Endothelial cell of umbilical vein (primary cell): ENCODE measurements around the gene KYAT1. TPM values are rescaled to one million over a fixed set of nuclear protein-coding genes. Genes with fewer than 3 reads are reported as not detected.
A peak's percentile ranks its signal among the peaks of the same experiment; 100 is the strongest.

Experiments used
- BruUV-seq: library from RNA; stranded (reverse); fragments of 400-500 nt; replicated peaks from 2 replicates; lab custom pipeline; 2021; lab: Mats Ljungman, UMichigan
- CTCF ChIA-PET: fragments of 300-600, 350-600 bp; sonication (Branson Sonifier 250); formaldehyde crosslinking; loops from one replicate; lab custom pipeline; 2021; ENCODE audit warnings: antibody characterized with exemption, inconsistent platforms; lab: Charles Lee
- POLR2A ChIA-PET: fragments of 300-600, 350-600 bp; sonication (Branson Sonifier 250); formaldehyde crosslinking; loops from one replicate; lab custom pipeline; 2021; ENCODE audit warnings: antibody characterized with exemption, inconsistent platforms; lab: Charles Lee
- DNase-seq: peaks from one replicate; pipeline ENCODE4 v3.0.0-alpha.2; 2011; ENCODE audit warnings: low read depth, low spot score
- FAIRE-seq: peaks from 2 replicates; lab custom pipeline; 2011; peaks lifted over from hg19 to GRCh38; lab: Jason Lieb, UNC
- H2AFZ ChIP-seq: 2 replicates; pipeline ENCODE4 v1.6.0; 2012; ENCODE audit warnings: low read depth, low read length, control low read depth, inconsistent platforms
- H3K27ac ChIP-seq: 2 replicates; pipeline ENCODE4 v1.5.1; 2011; ENCODE audit warnings: low read depth, mild to moderate bottlenecking, control low read depth, low read length, moderate library complexity; ENCODE audit not compliant: insufficient read depth
- H3K27me3 ChIP-seq, 2 experiments: 2 replicates each; pipeline versions ENCODE4 v1.6.0 to v1.6.1; 2011; ENCODE audit warnings: low read length in 2 of 2, mixed read lengths in 1 of 2; ENCODE audit not compliant: control insufficient read depth in 2 of 2, insufficient read depth in 2 of 2
- H3K36me3 ChIP-seq, 2 experiments: 2 replicates in 1 of 2; 3 replicates in 1 of 2; pipeline ENCODE4 v1.5.1; 2011; ENCODE audit warnings: low read length in 2 of 2, mild to moderate bottlenecking in 1 of 2, moderate library complexity in 1 of 2; ENCODE audit not compliant: control insufficient read depth in 2 of 2, insufficient read depth in 2 of 2; ENCODE audit errors: extremely low read depth in 1 of 2
- H3K4me1 ChIP-seq: 3 replicates; pipeline ENCODE4 v1.5.1; 2011; ENCODE audit warnings: mild to moderate bottlenecking, low read length; ENCODE audit not compliant: control insufficient read depth, insufficient read depth; ENCODE audit errors: extremely low read depth
- H3K4me2 ChIP-seq: 2 replicates; pipeline ENCODE4 v1.6.1; 2011; ENCODE audit warnings: low read length, control low read depth, mixed read lengths; ENCODE audit not compliant: insufficient read depth
- H3K4me3 ChIP-seq, 3 experiments: fragments of 200-600 bp in 1 of 3; sonication (generic), shearing (Covaris generic) in 1 of 3; replicated peaks in 1 of 3; 2 replicates each; pipeline ENCODE4 v1.5.1; 2011 to 2016; ENCODE audit warnings: control low read depth in 3 of 3, low read length in 3 of 3, mild to moderate bottlenecking in 2 of 3, inconsistent platforms in 1 of 3, low read depth in 1 of 3, moderate library complexity in 1 of 3; ENCODE audit not compliant: insufficient read depth in 1 of 3
- H3K79me2 ChIP-seq: 2 replicates; pipeline ENCODE4 v1.6.0; 2012; ENCODE audit warnings: low read length, inconsistent platforms; ENCODE audit not compliant: control insufficient read depth, insufficient read depth
- H3K9ac ChIP-seq: replicated peaks from 2 replicates; pipeline ENCODE3; 2011; ENCODE audit warnings: low read length, control low read depth; ENCODE audit not compliant: insufficient read depth; ENCODE audit errors: extremely low read depth
- H3K9me1 ChIP-seq: replicated peaks from 3 replicates; pipeline ENCODE4 v1.6.0; 2011; ENCODE audit warnings: mild to moderate bottlenecking, low read length; ENCODE audit not compliant: control insufficient read depth, insufficient read depth; ENCODE audit errors: extremely low read depth
- H3K9me3 ChIP-seq: replicated peaks from 2 replicates; pipeline ENCODE4 v1.5.1; 2012; ENCODE audit warnings: low read length, inconsistent platforms; ENCODE audit not compliant: control insufficient read depth, insufficient read depth
- H4K20me1 ChIP-seq: replicated peaks from 2 replicates; pipeline ENCODE3; 2011; ENCODE audit warnings: mild to moderate bottlenecking, low read length; ENCODE audit not compliant: control insufficient read depth, insufficient read depth; ENCODE audit errors: extremely low read depth
- EZH2 ChIP-seq: IDR thresholded peaks from 2 replicates; pipeline ENCODE4 v1.6.1; 2012; ENCODE audit warnings: borderline replicate concordance, low read depth, mild to moderate bottlenecking, moderate library complexity, low read length, inconsistent platforms; ENCODE audit not compliant: severe bottlenecking
- FOS ChIP-seq: IDR thresholded peaks from 2 replicates; pipeline ENCODE4 v1.6.1; 2011; ENCODE audit warnings: mild to moderate bottlenecking, low read length, moderate library complexity, borderline replicate concordance; ENCODE audit not compliant: insufficient read depth
- GATA2 ChIP-seq: IDR thresholded peaks from 2 replicates; pipeline ENCODE4 v1.7.0; 2011; ENCODE audit warnings: low read depth, mild to moderate bottlenecking, moderate library complexity, mixed read lengths, low read length; ENCODE audit not compliant: insufficient read length, insufficient read depth
- JUN ChIP-seq: IDR thresholded peaks from 2 replicates; pipeline ENCODE4 v1.6.1; 2011; ENCODE audit warnings: borderline replicate concordance, low read depth; ENCODE audit not compliant: insufficient read length, insufficient read depth
- MYC ChIP-seq: IDR thresholded peaks from one replicate; pipeline ENCODE4 v1.6.1; 2011; ENCODE audit warnings: mild to moderate bottlenecking, low read depth, low read length
- POLR2A ChIP-seq: IDR thresholded peaks from 2 replicates; pipeline ENCODE4 v1.6.1; 2012; ENCODE audit warnings: low read depth, mild to moderate bottlenecking, control low read depth, low read length
- POLR2AphosphoS5 ChIP-seq: IDR thresholded peaks from 2 replicates; pipeline ENCODE4 v1.6.1; 2012; ENCODE audit warnings: low read depth, mild to moderate bottlenecking, control low read depth, low read length, moderate library complexity; ENCODE audit not compliant: insufficient read depth
- dilution Hi-C: fragments of 300-500 bp; cut with MboI; formaldehyde crosslinking; loops from one replicate; pipeline ENCODE4 v1.15.0; 2019; ENCODE audit warnings: low sequenced_read_pairs; ENCODE audit not compliant: extremely low pct_ligation_motif_present
- intact Hi-C: fragments of 100-400 bp; cut with micrococcal nuclease; formaldehyde crosslinking; loops from one replicate; pipeline ENCODE4 v1.10.0; 2022
- polyA plus RNA-seq, 4 experiments: library from polyadenylated mRNA; depleted of rRNA in 3 of 4; stranded (reverse) in 3 of 4; unstranded in 1 of 4; fragments of >200 nt; gene quantifications; 2 replicates each; pipeline versions ENCODE4 v1.2.1 to v1.2.3, GENCODE V29; 2011 to 2012; ENCODE audit warnings: missing spikeins in 1 of 4
- total RNA-seq: library from RNA; stranded (reverse); gene quantifications from 2 replicates; pipeline ENCODE4 v1.2.3, GENCODE V29; 2021
- TF ChIP-seq, protein P1 (sequence below), 2 donors: IDR thresholded peaks; 1 replicate in 1 of 2; 2 replicates in 1 of 2; pipeline ENCODE4 v1.5.1; 2011; ENCODE audit warnings: low read length in 2 of 2, mild to moderate bottlenecking in 2 of 2, moderate library complexity in 2 of 2, control low read depth in 1 of 2, inconsistent platforms in 1 of 2, low read depth in 1 of 2; ENCODE audit not compliant: insufficient read depth in 1 of 2; ENCODE audit errors: extremely low read depth in 1 of 2
- TF ChIP-seq, protein P2 (sequence below): IDR thresholded peaks from 2 replicates; pipeline ENCODE4 v1.6.1; 2011; ENCODE audit not compliant: insufficient read depth, insufficient read length

Gene KYAT1
- total and polyA plus RNA-seq, 2 donors (not counting 3 experiments of a cell fraction or from before 2014, with no cell fraction given) = 7.2 to 9.6 TPM

DNA sequence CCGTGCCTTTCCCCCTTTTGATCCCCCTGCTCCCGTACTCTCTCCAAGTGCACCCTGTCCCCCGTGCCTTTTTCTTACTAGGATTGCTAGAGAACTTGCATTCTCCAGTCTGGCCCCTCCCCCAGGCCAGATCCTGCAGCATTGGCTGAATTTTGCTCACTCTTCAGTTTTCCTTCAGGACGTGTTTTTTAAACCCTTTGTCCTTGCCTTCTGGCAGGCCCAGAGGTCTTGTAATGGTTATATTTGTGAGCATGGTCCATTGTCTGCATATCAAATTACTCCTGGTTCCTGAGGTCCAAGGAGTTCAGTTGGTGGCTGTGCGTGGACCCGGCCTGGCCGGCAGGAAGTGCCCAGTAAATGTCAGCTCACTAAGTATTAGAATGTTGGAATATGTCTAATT, 94.1 kb downstream of the KYAT1 start:
- ChIA-PET POLR2A (no interaction called here), CTCF (interaction anchor here (1.0 to 2.0 kb wide), 5 partner anchors 17 to 86 kb away, joined by 3 to 9 read pairs (median 5); partner anchors contain the start of genes ENDOG and PKN3)
- H3K9me3 ChIP-seq = no peaks in the 10 kb centered on the region
- H3K4me2 ChIP-seq = peak overlapping the region; percentile 71
- H4K20me1 ChIP-seq = no peaks in the 10 kb centered on the region
- no peaks in the 10 kb centered on the region for H3K27me3 ChIP-seq
- peak overlapping the region; percentile 50 to 94 (median 77) for H3K4me3 ChIP-seq
- no peaks in the 10 kb centered on the region for H3K9me1 ChIP-seq
- no peak overlapping the region for H3K27ac ChIP-seq
- DNase-seq (peak; percentile 25), FAIRE-seq (no peak)
- H2AFZ ChIP-seq = peak overlapping the region; percentile 56
- peaks cover 11% of the 10 kb centered on the region for H3K4me1 ChIP-seq
- TF ChIP-seq, protein P1, sequence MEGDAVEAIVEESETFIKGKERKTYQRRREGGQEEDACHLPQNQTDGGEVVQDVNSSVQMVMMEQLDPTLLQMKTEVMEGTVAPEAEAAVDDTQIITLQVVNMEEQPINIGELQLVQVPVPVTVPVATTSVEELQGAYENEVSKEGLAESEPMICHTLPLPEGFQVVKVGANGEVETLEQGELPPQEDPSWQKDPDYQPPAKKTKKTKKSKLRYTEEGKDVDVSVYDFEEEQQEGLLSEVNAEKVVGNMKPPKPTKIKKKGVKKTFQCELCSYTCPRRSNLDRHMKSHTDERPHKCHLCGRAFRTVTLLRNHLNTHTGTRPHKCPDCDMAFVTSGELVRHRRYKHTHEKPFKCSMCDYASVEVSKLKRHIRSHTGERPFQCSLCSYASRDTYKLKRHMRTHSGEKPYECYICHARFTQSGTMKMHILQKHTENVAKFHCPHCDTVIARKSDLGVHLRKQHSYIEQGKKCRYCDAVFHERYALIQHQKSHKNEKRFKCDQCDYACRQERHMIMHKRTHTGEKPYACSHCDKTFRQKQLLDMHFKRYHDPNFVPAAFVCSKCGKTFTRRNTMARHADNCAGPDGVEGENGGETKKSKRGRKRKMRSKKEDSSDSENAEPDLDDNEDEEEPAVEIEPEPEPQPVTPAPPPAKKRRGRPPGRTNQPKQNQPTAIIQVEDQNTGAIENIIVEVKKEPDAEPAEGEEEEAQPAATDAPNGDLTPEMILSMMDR (IDR thresholded peaks at IDR 0.05; ENCODE audit: extremely low read depth in 1 of 2, insufficient read depth in 1 of 2, low read depth in 1 of 2, low read length in 2 of 2) = no peak
- TF ChIP-seq POLR2A = no peak
- TF ChIP-seq GATA2 = no peak
- TF ChIP-seq JUN = no peak
- TF ChIP-seq EZH2 = no peak
- no peak for TF ChIP-seq FOS
- no peak for TF ChIP-seq MYC
- TF ChIP-seq, protein P2, sequence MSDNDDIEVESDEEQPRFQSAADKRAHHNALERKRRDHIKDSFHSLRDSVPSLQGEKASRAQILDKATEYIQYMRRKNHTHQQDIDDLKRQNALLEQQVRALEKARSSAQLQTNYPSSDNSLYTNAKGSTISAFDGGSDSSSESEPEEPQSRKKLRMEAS = no peak
- TF ChIP-seq POLR2AphosphoS5 = no peak
- peaks cover 7 to 18% of the 10 kb centered on the region in 2 experiments for H3K36me3 ChIP-seq
- dilution Hi-C loops = no loop called here
- intact Hi-C loops = loop anchor here (1.0 to 5.0 kb wide), 4 partner anchors 15 to 241 kb away; partner anchors contain the start of genes ENDOG and SH3GLB2
- peaks cover 13% of the 10 kb centered on the region for H3K79me2 ChIP-seq
- peak overlapping the region; percentile 35 for H3K9ac ChIP-seq
- TSS peak; percentile 27 for BruUV-seq
